Endothelial cell (in vitro differentiated cells): ENCODE data around the gene AGBL4. TPM values are rescaled to one million over a fixed set of nuclear protein-coding genes. Genes with fewer than 3 reads are reported as not detected.

Source experiments
- DNase-seq: peaks from one replicate; pipeline ENCODE4 v3.0.0; 2021; ENCODE audit warnings: low spot score
- H3K27ac Mint-ChIP-seq: one replicate; pipeline ENCODE4 v1.8.0; 2021; ENCODE audit warnings: mixed read lengths, inconsistent platforms; ENCODE audit not compliant: unreplicated experiment
- H3K27me3 Mint-ChIP-seq: one replicate; pipeline ENCODE4 v1.8.0; 2021; ENCODE audit warnings: mild to moderate bottlenecking, moderate library complexity, mixed read lengths, inconsistent platforms; ENCODE audit not compliant: unreplicated experiment
- H3K36me3 Mint-ChIP-seq: one replicate; pipeline ENCODE4 v1.8.0; 2021; ENCODE audit warnings: mild to moderate bottlenecking, low read depth, mixed read lengths, inconsistent platforms; ENCODE audit not compliant: unreplicated experiment
- H3K4me1 Mint-ChIP-seq: one replicate; pipeline ENCODE4 v1.8.0; 2021; ENCODE audit warnings: mild to moderate bottlenecking, mixed read lengths, inconsistent platforms; ENCODE audit not compliant: unreplicated experiment
- H3K4me3 Mint-ChIP-seq: one replicate; pipeline ENCODE4 v1.8.0; 2021; ENCODE audit warnings: mild to moderate bottlenecking, mixed read lengths, inconsistent platforms; ENCODE audit not compliant: unreplicated experiment
- H3K9me3 Mint-ChIP-seq: one replicate; pipeline ENCODE4 v1.8.0; 2021; ENCODE audit warnings: mixed read lengths, inconsistent platforms; ENCODE audit not compliant: unreplicated experiment
- total RNA-seq: library from RNA; stranded (reverse); fragmentation: NEBNext Ultra II Directional; extraction: Animal tissue kit (Norgen Biotek cat#: 25700); gene quantifications from one replicate; pipeline ENCODE4 v1.2.1, GENCODE V29; 2021; ENCODE audit not compliant: unreplicated experiment
- TF ChIP-seq, protein P1 (sequence below): fragments of 200-600 bp; sonication (generic); IDR thresholded peaks from one replicate; pipeline ENCODE4 v1.5.0; 2021; ENCODE audit warnings: antibody characterized with exemption; ENCODE audit not compliant: unreplicated experiment

AGBL4 gene
- total RNA-seq, 1 donor from 2014 or later: 0.51 TPM

DNA sequence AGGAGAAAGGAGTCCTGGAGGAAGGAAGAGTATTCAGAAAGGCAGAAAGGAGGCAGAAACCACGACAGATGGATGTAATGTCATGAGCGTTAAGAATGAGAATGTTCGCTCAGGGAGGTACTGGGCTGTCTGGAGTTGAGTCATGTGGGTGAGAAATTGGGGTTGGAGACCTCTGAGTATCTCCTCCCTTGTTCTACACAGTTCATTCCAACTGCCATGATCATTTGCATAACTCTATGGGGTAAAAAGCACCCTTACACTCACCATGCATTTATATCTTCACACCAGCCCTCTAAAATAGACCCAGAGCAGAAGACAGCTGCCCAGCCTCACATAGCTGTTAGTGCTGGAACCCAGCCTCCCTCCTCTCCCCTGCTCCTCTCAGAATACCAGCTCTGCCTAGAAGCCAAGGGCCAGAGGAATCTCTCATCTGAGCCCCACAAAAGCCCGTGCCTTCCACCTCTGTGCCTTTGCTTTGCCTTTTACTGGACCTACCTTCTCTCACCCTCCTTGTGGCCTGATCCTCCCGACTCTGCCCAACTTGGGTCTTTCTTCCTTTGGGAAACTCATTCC is 1332.2 kb downstream of the AGBL4 start:
- peaks cover under 1% of the 10 kb centered on the region for H3K36me3 Mint-ChIP-seq

DNA sequence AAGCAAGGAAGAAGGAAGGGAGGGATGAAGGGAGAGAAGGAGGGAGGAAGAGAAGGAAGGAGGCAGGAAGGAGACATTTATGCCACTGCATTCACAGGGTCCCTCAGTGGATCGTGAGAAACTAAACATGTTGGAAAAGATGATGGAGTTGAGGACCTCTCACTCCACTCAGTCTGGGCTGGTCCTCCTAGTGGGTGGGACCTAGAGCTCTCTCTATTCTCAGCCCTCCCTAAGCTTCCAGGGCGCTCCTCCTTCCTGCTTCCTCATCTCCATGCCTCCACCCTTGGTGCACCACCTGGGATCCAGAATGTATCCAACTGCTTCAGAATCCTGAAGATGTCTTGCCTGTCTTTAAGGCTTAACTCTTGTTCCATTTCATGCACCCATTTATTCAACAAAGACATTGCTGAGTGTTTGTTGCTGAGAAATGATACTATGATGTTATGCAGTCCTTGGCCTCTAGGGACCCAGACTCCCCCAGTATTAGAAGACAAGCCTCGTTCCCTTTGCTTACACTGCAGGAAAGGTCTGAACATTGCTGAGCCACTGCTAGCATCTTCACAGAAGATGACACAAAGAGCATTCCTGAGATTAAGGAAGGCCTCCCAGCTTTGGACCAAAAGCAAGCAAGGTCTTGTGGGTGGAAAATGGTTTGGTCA is 1335.5 kb downstream of the AGBL4 start:
- Mint-ChIP-seq H3K27ac (no peak overlapping the region), H3K4me1 (peaks cover 4% of the 10 kb centered on the region)

More for the DNA sequence above, 1332.2 kb downstream of the AGBL4 start:
- TF ChIP-seq, protein P1, sequence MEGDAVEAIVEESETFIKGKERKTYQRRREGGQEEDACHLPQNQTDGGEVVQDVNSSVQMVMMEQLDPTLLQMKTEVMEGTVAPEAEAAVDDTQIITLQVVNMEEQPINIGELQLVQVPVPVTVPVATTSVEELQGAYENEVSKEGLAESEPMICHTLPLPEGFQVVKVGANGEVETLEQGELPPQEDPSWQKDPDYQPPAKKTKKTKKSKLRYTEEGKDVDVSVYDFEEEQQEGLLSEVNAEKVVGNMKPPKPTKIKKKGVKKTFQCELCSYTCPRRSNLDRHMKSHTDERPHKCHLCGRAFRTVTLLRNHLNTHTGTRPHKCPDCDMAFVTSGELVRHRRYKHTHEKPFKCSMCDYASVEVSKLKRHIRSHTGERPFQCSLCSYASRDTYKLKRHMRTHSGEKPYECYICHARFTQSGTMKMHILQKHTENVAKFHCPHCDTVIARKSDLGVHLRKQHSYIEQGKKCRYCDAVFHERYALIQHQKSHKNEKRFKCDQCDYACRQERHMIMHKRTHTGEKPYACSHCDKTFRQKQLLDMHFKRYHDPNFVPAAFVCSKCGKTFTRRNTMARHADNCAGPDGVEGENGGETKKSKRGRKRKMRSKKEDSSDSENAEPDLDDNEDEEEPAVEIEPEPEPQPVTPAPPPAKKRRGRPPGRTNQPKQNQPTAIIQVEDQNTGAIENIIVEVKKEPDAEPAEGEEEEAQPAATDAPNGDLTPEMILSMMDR: no peak
- no peaks in the 10 kb centered on the region for H3K9me3 Mint-ChIP-seq
- no peak overlapping the region for H3K27ac Mint-ChIP-seq
- H3K27me3 Mint-ChIP-seq: peaks cover 9% of the 10 kb centered on the region
- no peak overlapping the region for H3K4me3 Mint-ChIP-seq
- DNase-seq: no peak
- peaks cover 4% of the 10 kb centered on the region for H3K4me1 Mint-ChIP-seq

DNA sequence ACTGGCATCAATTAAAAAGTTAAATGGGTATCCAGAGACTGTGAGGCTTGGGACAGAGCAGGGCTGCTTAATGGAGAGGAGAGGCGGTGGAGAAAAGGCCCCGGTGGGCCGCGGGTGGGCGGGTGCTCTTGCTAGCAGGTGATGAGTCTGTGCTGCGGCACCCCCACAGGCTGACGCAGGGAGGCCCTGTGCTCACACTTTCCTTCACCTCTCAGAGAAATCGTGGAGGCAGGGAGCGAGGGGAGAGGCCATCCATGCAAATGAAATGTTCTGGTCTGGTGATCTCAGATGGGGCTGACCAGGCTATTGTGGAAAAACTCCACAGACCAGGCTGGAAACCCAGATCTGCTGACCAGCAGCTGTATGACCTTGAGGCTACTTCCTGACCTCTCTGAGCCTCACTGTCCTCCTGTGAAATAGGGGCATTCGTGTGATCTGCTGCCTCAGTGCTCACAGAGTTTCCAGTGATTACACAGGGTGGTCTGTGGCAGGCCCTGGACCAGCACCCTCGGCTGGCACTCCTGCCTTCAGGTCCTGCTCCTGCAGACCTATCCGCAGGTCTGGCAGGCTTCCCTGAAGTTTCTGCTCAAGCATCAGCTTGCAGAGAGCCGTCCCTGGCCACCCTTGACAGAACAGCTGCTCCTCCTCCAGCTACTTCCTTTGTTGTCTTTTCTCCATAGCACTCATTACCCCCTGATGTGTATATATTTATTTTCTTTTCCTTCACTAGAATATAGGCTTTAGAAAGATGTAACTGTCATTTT is 1336.3 kb downstream of the AGBL4 start:
- TF ChIP-seq, protein P1: no peak
- Mint-ChIP-seq H3K4me1 (peaks cover 4% of the 10 kb centered on the region), H3K4me3 (no peak overlapping the region), H3K27ac (no peak overlapping the region), H3K9me3 (no peaks in the 10 kb centered on the region), H3K27me3 (peaks cover 10% of the 10 kb centered on the region), H3K36me3 (peaks cover 4% of the 10 kb centered on the region)
- no peak for DNase-seq

More for the DNA sequence above, 1335.5 kb downstream of the AGBL4 start:
- TF ChIP-seq, protein P1: peak; percentile 41
- peaks cover 10% of the 10 kb centered on the region for H3K27me3 Mint-ChIP-seq
- no peak for DNase-seq
- no peak overlapping the region for H3K4me3 Mint-ChIP-seq
- no peaks in the 10 kb centered on the region for H3K9me3 Mint-ChIP-seq
- H3K36me3 Mint-ChIP-seq: peaks cover 4% of the 10 kb centered on the region

DNA sequence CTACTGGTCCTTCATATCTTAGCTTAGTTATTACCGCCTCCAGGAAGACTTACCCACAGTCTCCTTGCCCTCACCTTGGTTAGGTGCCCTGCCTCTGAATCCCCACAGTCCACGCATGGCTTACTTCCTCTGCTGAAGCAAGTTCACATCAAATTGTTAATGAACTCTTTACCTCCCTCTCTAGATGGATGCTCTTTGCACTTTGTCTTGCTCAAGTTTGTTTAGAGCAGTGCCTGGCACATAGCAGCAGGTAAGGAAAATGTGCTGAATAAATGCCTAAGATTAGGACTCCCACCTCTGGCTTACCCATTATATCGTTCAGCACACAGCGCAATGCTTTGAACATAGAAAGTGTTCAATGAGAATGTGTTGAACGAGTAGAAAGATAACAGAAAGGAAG is 1337.6 kb downstream of the AGBL4 start:
- Mint-ChIP-seq H3K9me3 (no peaks in the 10 kb centered on the region), H3K27me3 (peaks cover 5% of the 10 kb centered on the region), H3K27ac (no peak overlapping the region), H3K4me3 (peak overlapping the region; percentile 5), H3K4me1 (peaks cover 4% of the 10 kb centered on the region), H3K36me3 (peaks cover 4% of the 10 kb centered on the region)
- DNase-seq: no peak
- TF ChIP-seq, protein P1: no peak
